ENCODE results near the gene PRSS50. TPM values are rescaled to one million over a fixed set of nuclear protein-coding genes. Genes with fewer than 3 reads are reported as not detected.

PRSS50 gene
- total RNA-seq, 2 donors from 2014 or later = 1.2 to 4.4 TPM

DNA sequence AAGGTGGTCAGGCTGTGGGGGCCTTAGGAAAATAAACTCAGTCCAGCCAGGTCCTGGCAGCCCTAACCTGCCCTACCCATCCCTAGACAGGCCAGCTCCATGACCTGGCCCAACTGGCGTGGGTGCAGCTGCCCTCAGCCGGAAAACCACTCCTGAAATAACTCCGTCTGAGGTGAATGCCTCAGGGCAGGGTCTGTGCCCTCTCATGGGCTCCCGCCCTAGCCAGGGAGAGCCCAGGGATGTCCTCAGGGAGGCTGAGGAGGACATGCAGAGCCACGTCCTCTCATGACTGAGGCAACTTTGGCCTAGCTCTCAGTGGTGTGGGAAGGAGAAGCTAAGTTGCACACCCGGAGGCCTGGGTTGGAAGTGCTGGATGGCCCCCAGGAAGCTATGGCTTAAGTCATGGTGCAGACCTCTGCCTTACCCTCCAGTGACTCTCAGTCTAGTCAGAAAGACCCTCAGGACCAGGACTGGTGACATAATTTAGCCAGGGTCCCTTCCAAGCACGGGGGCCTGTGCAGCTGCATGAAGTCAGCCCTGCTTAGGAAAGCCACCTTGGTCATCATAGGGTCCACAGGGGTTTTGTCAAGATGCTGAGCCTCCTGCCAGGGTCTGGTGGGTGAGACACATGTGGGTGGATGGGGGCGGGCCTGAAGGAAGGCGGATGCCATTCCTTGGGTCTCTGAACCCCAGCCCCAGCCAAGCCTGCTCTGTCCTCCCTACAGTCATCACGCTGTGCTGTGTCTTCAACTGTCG lies 9.1 kb downstream of the PRSS50 start:
- Mint-ChIP-seq H3K27me3 (ENCODE audit: insufficient read depth) (peaks cover 5% of the 10 kb centered on the region), H3K9me3 (no peaks in the 10 kb centered on the region), H3K4me1 (no peaks in the 10 kb centered on the region), H3K4me3 (no peak overlapping the region), H3K36me3 (ENCODE audit: low read depth) (no peaks in the 10 kb centered on the region), H3K27ac (no peak overlapping the region)
- 94 to 96% methylated on average over 5 to 11 of the region's 11 CpGs for WGBS, 2 experiments (ENCODE audit: insufficient coverage in 1 of 2, insufficient read length in 1 of 2)
- Histone ChIP-seq H3K4me3 (ENCODE audit: low read length) (no peak overlapping the region), H3K9me3 (ENCODE audit: control insufficient read depth, low read length) (no peaks in the 10 kb centered on the region), H3K36me3 (ENCODE audit: control insufficient read depth, insufficient read depth, low read length) (no peaks in the 10 kb centered on the region), H3K27me3 (ENCODE audit: control insufficient read depth, insufficient read depth, low read length, poor library complexity, severe bottlenecking) (peaks cover 4% of the 10 kb centered on the region), H3K4me1 (ENCODE audit: control insufficient read depth, insufficient read depth, low read length) (no peaks in the 10 kb centered on the region), H3K27ac (ENCODE audit: low read depth, low read length) (no peak overlapping the region), H3K9ac (ENCODE audit: extremely low read depth, low read length, poor library complexity, severe bottlenecking) (no peak overlapping the region)
- TF ChIP-seq, protein P1, sequence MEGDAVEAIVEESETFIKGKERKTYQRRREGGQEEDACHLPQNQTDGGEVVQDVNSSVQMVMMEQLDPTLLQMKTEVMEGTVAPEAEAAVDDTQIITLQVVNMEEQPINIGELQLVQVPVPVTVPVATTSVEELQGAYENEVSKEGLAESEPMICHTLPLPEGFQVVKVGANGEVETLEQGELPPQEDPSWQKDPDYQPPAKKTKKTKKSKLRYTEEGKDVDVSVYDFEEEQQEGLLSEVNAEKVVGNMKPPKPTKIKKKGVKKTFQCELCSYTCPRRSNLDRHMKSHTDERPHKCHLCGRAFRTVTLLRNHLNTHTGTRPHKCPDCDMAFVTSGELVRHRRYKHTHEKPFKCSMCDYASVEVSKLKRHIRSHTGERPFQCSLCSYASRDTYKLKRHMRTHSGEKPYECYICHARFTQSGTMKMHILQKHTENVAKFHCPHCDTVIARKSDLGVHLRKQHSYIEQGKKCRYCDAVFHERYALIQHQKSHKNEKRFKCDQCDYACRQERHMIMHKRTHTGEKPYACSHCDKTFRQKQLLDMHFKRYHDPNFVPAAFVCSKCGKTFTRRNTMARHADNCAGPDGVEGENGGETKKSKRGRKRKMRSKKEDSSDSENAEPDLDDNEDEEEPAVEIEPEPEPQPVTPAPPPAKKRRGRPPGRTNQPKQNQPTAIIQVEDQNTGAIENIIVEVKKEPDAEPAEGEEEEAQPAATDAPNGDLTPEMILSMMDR (conservative IDR thresholded peaks at IDR 0.05) = peak; percentile 34
- DNase-seq = peak; percentile 47

DNA sequence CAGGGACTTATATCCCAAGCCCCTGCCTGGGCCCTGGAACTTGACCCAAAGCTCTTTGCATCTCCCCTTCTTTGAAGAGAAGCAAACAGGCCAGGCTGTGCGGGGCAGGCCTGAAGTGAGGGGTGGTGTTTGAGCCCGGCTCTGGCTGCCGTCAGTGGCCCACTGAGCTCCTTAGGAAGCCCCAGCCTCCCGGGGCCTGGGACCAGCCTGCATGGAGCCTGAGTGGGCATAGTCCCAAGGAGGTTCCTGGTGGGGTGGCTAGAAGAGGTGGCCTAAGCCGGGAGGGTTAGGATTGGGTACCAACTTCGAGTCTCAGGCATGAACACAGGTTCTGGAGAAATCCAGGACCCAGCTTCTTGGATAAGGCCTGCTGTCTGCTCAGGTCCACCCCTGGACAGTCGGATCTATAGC lies 10.1 kb downstream of the PRSS50 start:
- peaks cover 8% of the 10 kb centered on the region for H3K27me3 Mint-ChIP-seq (ENCODE audit: insufficient read depth)
- Histone ChIP-seq H3K36me3 (ENCODE audit: control insufficient read depth, insufficient read depth, low read length) (no peaks in the 10 kb centered on the region), H3K9me3 (ENCODE audit: control insufficient read depth, low read length) (no peaks in the 10 kb centered on the region), H3K4me1 (ENCODE audit: control insufficient read depth, insufficient read depth, low read length) (no peaks in the 10 kb centered on the region), H3K9ac (ENCODE audit: extremely low read depth, low read length, poor library complexity, severe bottlenecking) (no peak overlapping the region), H3K27ac (ENCODE audit: low read depth, low read length) (no peak overlapping the region), H3K4me3 (ENCODE audit: low read length) (no peak overlapping the region), H3K27me3 (ENCODE audit: control insufficient read depth, insufficient read depth, low read length, poor library complexity, severe bottlenecking) (peaks cover 4% of the 10 kb centered on the region)
- H3K9me3 Mint-ChIP-seq = no peaks in the 10 kb centered on the region
- TF ChIP-seq, protein P1 (conservative IDR thresholded peaks at IDR 0.05) = no peak
- H3K36me3 Mint-ChIP-seq (ENCODE audit: low read depth) = no peaks in the 10 kb centered on the region
- H3K27ac Mint-ChIP-seq = no peak overlapping the region
- DNase-seq = no peak
- H3K4me3 Mint-ChIP-seq = no peak overlapping the region
- 87 to 90% methylated on average over 3 to 7 of the region's 7 CpGs for WGBS, 2 experiments (ENCODE audit: insufficient coverage in 1 of 2, insufficient read length in 1 of 2)
- no peaks in the 10 kb centered on the region for H3K4me1 Mint-ChIP-seq

- no peak overlapping the region for H3K27ac ChIP-seq (ENCODE audit: low read depth, low read length)
- H3K36me3 ChIP-seq (ENCODE audit: control insufficient read depth, insufficient read depth, low read length) = no peaks in the 10 kb centered on the region
- 83 to 86% methylated on average over 10 to 13 of the region's 13 CpGs for WGBS, 2 experiments (ENCODE audit: insufficient coverage in 1 of 2, insufficient read length in 1 of 2)
- DNase-seq = peak; percentile 55
- no peaks in the 10 kb centered on the region for H3K9me3 Mint-ChIP-seq
- TF ChIP-seq, protein P1 (conservative IDR thresholded peaks at IDR 0.05) = peak; percentile 32
- peaks cover 2% of the 10 kb centered on the region for H3K4me1 Mint-ChIP-seq
- no peaks in the 10 kb centered on the region for H3K36me3 Mint-ChIP-seq (ENCODE audit: low read depth)
- H3K4me3 ChIP-seq (ENCODE audit: low read length) = no peak overlapping the region
- H3K4me3 Mint-ChIP-seq = no peak overlapping the region
- H3K4me1 ChIP-seq (ENCODE audit: control insufficient read depth, insufficient read depth, low read length) = no peaks in the 10 kb centered on the region
- H3K27me3 ChIP-seq (ENCODE audit: control insufficient read depth, insufficient read depth, low read length, poor library complexity, severe bottlenecking) = peaks cover 9% of the 10 kb centered on the region
- no peaks in the 10 kb centered on the region for H3K9me3 ChIP-seq (ENCODE audit: control insufficient read depth, low read length)
- H3K27ac Mint-ChIP-seq = no peak overlapping the region
- H3K27me3 Mint-ChIP-seq (ENCODE audit: insufficient read depth) = peaks cover 14% of the 10 kb centered on the region
- no peak overlapping the region for H3K9ac ChIP-seq (ENCODE audit: extremely low read depth, low read length, poor library complexity, severe bottlenecking)
Measured at GRCh38 chr3:46706771-46707582, 10.7 kb downstream of the PRSS50 start.

All from endodermal cell (in vitro differentiated cells).